HG02885 (cell line): ENCODE data around the gene AGO4.
"Not testable (repeated sequence)": the region's sequence is repeated elsewhere in the genome, so short reads cannot be mapped to it uniquely, and the experiment has no call there.

Source experiments
- ATAC-seq: cut with Tn5 transposase; IDR thresholded peaks from one replicate; pipeline ENCODE4 v1.9.1; 2021; ENCODE audit warnings: mild to moderate bottlenecking; ENCODE audit not compliant: unreplicated experiment, poor library complexity

Gene AGO4

DNA sequence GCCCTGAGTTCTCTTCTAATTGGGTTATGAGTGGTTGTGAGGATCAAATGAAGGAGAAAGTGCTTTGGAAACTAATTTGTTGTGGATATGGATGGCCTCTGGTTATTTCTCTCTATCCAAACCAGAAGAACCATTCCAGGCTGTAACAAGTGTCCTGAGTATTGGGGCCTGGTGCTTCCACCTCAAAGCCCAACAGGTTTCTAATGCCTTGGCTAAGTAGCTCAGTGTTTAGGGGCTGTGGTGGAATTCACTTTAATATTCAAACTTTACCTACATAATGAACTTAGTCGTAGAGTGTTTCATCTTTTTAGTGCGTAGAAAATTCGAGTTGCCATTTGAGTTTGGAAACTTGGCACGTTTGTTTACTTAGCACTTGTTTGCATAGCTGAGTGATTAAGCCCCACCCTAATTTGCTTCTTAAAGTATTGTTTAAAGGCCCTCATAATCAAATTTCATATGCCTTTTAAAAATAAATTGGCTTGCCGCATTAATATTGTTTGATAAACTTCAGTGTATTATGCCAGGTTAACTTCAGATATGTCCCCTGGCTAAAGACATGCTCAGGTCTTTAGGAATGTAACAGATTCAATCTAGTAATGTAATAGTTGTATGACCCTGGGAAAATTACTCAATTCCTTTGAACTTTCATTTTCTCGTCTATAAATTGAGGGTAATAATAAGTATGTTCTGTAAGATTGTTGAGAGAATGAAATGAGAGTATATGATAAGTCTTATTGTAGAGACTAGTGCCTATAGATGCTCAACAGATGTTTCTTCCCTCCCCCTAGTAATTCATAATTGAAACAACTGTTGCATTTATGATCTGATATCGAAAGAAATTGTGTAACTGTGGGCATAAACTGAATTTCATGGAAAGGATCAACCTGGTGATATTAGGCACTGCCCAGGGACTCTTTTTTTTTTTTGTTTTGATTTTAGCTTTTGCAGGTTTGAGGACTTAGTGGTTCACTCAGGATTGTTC lies 1.6 kb downstream of the AGO4 start:
- ATAC-seq, result no peak

DNA sequence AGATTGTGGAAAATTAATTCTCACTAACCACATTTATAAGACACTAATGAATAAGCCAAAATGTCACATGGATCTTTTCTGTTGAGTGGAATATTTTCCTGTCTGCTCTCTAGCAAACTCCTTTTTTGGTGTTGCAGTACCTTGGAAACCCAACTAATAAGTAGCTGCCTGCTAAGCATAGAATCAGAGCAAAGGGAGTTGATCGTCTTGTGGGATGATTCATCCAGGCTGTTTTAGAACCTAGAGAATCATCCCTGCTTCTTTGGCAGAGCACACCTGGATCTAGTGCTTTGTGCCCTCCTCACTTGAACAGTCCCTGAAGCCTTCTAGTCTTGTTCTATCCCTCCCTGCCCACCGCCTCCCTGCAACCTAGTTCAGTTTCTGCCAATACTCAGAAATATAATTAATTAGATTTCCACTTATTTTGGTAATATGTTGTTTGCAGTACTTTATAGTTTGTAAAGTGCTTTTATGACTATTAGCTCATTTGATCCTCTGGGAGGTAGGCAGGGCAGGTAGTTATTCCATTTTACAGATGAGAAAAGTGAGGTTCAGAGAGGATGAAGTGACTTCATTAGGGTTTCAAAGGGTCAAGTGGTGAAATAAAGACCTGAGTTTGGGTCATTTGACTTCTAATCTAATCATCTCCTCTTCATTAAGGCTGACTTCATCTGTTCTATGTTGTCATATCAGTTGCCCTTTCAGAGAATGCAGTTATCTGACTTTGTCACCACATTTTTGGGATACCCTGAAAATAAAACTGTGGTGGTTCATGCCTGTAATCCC lies 2.5 kb downstream of the AGO4 start:
- no peak for ATAC-seq

DNA sequence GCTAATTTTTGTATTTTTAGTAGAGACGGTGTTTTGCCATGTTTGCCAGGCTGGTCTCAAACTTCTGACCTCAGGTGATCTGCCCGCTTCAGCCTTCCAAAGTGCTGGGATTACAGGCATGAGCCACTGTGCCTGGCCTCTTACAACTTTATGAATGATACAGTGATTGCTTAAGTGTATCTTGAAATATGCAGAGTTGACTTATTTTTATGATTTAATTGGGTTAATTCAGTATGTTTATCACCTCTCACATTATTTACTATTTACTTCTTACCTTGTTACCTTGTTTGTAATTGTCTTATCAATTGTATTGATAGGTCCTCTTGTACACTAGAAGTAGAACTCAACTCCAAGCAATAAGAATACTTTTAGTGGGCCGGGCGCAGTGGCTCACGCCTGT lies 4.9 kb downstream of the AGO4 start:
- ATAC-seq, result not testable (repeated sequence)

DNA sequence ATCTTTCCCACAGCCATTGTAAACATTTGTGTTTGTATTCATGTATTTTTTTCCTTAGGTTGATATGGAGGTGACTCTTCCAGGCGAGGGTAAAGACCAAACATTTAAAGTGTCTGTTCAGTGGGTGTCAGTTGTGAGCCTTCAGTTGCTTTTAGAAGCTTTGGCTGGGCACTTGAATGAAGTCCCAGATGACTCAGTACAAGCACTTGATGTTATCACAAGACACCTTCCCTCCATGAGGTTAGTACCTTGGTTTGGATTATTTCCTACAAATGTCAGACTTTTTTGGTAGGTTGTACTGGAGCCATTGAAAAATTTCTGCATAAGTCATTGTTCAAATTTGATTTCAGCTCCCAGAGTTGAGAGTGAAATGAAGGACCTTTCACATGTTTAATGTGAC lies 17.4 kb downstream of the AGO4 start:
- no peak for ATAC-seq

DNA sequence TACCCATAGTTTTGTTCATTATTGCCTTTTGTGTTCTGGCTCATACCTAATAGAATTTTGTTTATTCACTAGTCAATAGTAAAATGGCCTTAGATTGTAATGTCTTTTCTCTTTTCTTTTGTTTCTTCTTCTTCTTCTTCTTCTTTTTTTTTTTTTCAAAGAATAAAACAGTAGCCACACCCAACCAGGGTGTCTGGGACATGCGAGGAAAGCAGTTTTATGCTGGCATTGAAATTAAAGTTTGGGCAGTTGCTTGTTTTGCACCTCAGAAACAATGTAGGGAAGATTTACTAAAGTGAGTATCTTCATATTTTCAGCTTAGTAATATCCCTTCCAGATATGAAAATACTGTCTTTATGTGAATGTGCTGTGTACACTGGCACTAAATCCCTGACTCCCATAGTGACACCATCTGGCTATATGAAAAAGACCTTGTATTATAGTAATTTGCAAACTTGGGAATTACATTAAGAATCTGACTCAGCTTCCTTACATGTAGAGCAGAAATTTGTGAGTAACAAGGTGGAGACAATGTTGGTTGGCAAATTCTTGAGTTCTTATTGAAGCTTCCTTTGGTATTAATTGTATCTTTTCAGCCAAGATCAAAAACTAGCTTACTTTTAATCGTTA lies 24.6 kb downstream of the AGO4 start:
- ATAC-seq, result no peak

DNA sequence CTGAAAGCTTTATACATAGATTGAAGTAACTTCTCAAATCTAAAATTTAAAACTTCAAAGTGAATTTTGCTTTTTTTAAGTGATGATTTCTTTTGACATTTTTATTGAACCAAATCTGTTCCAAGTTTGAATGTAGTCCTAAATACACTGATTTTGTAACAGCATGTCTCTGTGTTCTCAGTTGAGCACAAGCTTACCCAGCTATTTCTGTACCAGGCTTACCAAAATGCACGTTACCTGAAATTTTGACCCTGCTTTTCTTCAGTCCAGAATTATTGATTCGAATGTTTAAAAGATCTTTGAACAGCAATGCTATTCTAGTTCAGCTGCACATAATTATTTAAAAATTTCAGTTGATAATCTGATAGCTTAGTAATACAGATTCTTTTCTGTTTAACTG lies 25.6 kb downstream of the AGO4 start:
- ATAC-seq, result no peak

DNA sequence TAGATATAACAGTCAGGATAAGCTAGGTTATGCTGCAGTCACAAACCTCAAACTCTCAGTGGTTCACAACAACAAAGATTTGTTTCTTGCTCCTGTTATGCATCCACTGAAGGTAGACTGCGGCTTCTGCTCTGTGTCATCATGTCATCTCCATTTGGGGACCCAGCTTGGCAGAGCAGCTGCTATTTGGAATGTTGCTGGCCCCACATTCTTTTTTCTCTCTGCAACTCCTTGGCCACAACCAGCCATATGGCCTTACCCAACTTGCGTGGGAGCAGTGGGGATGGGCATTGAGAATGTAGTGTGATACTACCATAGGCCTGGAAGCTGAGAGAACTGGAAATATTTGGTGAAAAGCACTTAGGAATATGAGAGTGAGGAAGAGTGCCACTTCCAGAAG lies 26.4 kb downstream of the AGO4 start:
- ATAC-seq, result no peak

DNA sequence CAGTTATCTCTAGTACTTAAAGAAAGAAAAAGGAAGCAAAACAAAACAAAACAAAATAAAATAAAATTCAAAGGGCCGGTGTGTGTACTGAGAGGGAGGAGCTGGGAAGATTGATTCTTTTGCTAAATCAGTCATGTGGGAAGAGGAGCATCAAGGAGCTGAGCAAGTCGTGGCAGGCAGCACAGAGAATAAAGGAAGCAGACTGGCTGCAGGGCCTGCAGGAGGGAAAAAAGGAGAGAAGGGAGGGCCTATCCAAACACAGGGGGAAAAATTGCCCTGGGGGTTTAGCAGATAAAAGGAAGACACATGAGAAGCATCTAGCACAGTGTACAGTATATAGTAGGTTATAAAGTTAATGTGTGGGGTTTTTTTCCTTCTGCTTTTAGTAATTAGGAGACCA lies 27.6 kb downstream of the AGO4 start:
- ATAC-seq, result no peak

DNA sequence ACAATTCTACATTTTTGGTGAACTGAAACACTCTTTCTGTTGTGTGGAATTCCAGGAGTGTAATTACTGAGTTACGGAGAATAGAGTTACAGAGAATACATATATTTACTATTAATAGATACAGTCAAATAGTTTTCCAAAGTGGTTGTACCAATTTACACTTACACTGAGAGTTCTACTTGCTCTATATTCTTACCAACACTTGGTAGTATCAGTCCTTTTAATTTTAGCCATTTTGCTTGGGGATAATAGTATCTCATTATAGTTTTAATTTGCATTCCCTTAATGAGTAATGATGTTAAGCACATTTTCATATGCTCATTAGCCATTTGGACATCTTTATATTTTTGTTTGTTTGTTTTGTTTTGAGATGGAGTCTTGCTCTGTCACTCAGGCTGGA lies 28.9 kb downstream of the AGO4 start:
- ATAC-seq, result no peak

DNA sequence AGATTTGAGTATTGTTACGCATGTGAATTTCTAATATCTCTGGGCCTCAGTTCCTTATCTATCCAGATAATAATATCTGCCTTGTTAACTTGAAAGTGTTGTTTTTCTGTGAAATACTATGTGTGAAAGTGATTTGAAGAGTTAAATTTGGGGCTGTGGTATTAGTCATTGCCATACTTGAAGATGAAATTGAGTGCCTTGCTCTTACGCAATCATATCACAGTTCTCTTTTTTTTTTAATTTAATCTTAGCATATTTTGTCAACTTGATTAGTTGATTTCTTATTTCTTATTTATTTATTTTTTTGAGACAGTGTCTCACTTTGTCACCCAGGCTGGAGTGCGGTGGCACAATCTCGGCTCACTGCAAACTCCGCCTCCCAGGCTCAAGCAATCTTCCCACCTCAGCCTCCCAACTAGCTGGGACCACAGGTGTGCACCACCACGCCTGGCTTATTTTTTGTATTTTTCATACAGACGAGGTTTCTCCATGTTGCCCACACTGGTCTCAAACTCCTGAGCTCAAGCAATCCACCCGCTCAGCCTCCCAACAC lies 31.0 kb downstream of the AGO4 start:
- no peak for ATAC-seq

DNA sequence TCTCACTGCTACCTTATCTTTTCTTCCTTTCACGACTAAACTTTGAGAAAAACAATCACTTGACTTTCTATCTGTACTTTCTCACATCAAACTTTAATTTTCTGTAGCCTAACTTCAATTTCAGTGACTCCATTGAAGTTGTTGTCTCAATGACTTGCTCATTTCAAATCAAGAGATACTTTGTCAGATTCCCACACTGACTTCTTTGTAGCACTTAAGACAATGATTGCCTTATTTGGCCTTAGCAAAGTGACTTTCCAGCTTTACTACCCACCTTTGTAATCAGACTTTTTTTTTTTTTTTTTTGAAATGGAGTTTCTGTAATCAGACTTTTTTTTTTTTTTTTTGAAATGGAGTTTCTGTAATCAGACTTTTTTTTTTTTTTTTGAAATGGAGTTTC lies 37.0 kb downstream of the AGO4 start:
- no peak for ATAC-seq

DNA sequence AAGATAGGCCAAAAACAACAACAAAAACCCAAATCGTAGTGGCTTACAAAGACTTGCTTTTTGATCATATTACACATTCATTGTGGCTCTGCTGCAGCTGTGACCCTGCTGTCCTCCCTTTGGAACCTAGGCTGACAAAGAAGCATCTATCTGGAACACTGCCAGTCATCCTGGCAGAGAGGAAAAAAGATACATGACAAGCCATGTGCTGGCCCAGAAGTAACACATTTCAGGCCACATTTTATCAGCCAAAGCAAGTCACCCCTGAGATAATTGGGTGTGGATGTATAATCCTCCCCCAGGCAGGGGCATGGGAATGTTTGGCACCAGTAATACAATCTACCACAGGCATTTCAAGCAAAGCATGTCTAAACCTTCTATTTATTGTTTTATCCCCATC lies 38.0 kb downstream of the AGO4 start:
- ATAC-seq, result no peak

DNA sequence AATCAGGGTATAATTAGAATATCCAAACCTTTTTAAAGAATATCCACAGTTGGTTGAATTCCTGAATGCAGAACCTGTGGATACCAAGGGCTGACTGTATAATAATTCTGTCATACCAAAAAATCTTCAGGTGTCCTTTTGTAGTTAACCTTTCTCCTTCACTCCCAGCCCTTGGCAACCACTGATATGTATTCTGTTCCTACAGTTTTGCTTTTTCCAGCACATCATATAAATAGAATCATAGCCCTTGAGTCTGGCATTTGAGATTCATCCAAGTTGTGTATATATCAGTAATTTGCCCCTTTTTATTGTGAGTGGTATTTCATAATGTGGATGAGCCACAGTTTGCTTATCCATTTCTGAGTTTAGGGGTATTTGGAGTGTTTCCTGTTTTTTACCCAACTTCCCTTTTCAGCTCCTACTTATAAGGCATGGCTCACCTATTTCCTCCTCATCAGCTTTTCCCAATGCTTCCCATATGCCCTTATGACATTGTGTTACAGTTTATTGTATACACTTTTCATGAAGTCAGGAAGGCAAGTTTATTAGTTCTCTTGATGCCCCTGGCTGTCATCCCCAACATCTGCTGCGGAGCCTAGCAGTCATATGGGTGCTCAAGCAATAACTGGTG lies 40.2 kb downstream of the AGO4 start:
- ATAC-seq, result no peak

DNA sequence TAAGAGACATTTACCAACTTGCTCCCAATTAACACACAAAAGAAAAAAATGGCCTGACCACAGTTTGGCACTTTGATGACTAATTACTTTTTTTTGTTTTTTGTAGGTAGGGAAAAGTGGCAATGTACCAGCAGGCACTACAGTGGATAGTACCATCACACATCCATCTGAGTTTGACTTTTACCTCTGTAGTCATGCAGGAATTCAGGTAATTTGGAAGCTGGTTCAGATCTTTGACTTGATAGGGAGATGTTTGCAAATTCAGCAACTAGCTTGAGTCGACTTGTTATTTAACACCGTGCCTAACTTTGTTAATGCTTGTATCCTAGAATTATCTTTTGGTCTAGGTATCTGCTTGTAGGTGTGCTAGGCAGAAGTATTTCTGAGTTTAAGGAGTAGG lies 42.2 kb downstream of the AGO4 start:
- no peak for ATAC-seq

DNA sequence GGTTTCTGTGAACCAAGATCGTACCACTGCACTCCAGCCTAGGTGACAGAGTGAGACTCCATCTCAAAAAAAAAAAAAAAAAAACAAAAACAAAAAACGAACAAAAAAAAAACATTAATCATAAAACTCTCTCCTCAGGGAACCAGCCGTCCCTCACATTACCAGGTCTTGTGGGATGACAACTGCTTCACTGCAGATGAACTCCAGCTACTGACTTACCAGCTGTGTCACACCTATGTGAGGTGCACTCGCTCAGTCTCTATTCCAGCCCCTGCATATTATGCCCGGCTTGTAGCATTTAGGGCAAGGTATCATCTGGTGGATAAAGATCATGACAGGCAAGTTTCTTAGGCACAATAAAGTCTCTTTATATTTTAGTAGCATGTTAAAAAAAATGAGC lies 42.9 kb downstream of the AGO4 start:
- no peak for ATAC-seq

DNA sequence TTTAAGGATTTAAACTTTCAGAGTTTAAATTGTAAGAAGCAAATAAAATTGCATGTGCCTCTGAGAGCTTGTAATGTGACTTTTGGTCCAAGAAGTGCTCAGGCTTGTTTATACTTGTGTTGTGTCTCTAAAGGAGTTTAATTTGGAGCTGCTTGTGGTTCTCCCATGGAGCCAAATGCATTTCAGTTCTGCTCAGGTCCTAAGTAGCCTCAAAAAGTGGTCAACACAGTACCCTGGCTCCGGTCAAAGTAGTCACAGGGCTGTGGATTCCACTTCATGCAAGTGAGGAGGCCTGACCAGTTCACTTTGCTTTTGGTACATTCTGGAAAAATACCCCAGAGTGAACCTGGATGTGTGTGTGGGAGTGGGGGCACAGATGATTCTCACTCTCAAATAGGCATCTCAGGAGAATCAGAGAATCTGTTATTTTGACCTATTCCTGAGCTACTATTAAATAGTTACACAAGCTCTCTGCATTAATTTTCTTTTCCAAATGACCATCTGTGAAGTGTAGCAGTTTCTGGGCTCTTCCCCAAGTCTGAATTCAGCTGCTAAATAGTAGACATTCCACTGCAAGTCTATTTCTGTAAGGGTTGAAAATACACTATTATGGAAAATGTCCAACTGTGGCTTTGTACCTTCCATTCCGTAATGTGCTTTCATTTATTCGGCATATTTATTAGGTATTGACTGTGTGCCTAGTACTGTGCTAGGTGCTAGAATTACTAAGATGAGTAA lies 43.5 kb downstream of the AGO4 start:
- no peak for ATAC-seq

DNA sequence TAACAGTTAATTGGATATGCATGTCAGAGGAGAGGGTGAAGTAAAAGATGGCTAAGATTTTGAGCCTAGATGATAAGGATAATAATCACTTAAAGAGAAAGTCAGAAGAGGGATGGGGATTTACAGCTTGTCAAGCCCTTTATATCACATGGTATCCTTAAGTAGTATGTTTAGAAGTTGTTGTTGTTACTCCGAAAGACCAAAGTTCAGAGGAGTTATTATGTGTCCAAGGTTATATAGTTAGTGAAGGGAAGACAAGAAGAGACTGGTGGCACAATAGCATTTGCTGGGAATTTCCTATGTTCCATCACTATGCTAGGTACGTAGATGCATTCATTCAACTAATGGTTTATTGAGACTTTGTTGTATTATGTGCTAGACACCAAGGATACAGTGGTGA lies 44.4 kb downstream of the AGO4 start:
- ATAC-seq, result no peak

DNA sequence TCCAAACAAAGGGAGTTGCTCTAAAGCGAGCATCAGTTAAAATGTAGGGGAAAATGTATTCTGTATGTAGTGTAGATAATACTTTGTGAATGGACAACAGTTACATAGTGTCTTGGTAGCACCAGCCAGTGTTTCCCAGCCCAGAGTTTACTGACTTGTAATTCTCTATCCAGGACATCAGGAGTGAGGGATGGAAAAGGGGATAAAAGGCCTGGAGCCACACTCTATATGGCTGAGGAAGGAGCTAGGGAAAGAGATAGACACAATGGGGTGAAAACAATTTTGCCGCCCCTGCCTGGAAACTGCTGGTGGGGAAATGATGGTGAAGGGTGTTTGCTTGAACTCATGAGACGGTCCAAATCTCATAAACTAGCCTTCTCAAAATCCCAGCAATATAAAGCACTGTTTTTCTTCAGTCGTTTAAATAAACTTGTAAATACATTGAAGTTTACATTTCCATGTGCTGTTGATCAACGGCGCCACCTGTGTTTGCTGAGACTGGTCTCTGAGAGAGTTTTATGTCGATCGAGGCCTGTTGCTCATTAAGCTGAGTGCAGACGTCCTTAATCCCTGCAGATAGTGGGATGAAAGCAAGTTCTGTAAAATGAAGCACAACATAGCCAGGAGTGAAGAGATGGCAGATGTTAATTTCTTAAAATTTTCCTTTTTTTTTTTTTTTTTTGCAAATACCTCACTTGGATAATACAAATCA lies 47.3 kb downstream of the AGO4 start:
- no peak for ATAC-seq

DNA sequence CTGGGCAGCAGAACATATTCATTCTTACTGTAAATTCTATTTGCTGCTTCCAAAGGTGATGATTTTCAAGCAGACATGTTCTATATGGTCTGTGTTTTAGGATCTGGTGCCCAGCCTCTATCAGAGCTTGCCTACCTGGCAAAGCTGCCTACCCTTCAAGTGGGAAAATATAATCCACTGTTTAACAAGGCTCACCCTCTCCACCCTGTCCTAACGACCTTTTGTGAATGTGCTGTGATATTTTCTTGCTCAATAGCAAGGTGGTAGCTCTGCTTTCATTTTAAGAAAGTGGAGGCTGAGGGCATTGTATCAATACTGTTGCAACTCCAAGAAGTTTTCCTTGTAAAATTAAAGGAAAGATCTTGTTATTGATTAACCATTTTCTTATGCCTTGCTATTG lies 49.1 kb downstream of the AGO4 start:
- ATAC-seq, result no peak
